HG03439 (cell line): ENCODE data around the gene ARPC1A.
"Not testable (repeated sequence)": the region's sequence is repeated elsewhere in the genome, so short reads cannot be mapped to it uniquely, and the experiment has no call there.

Experiments used
- ATAC-seq: cut with Tn5 transposase; IDR thresholded peaks from one replicate; pipeline ENCODE4 v1.9.1; 2021; ENCODE audit warnings: mild to moderate bottlenecking, moderate library complexity; ENCODE audit not compliant: unreplicated experiment

The ARPC1A gene

GRCh38 chr7:99406557-99406956 lies 80.9 kb downstream of the ARPC1A start:
- ATAC-seq: no peak

- no peak for ATAC-seq
Measured at GRCh38 chr7:99407872-99408378, 82.2 kb downstream of the ARPC1A start.

GRCh38 chr7:99408379-99409191 lies 82.9 kb downstream of the ARPC1A start, which contains the start of the genes BUD31 and PDAP1:
BUD31 (plus strand) TSS chr7:99408969; CDS start chr7:99411093, 2,124 bp downstream.
PDAP1 (minus strand) TSS chr7:99408597; CDS start chr7:99408548, 49 bp downstream.
- ATAC-seq: peak; percentile 76

GRCh38 chr7:99409192-99409572 lies 83.5 kb downstream of the ARPC1A start:
- ATAC-seq: peak; percentile 8

- ATAC-seq: no peak
Measured at GRCh38 chr7:99409806-99410205, 84.1 kb downstream of the ARPC1A start.

- ATAC-seq: no peak
Measured at GRCh38 chr7:99410635-99411034, 84.9 kb downstream of the ARPC1A start.

GRCh38 chr7:99415513-99416127 lies 89.9 kb downstream of the ARPC1A start:
- ATAC-seq: not testable (repeated sequence)
